ENCODE results near the gene SYNJ2.
A peak's percentile ranks its signal among the peaks of the same experiment; 100 is the strongest.

Gene SYNJ2

GRCh38 chr6:158046201-158047126, 64.8 kb downstream of the SYNJ2 start:
- DNase-seq (ENCODE audit: low read depth), result no peak
- no peak overlapping the region for H3K4me3 ChIP-seq (ENCODE audit: low read length)
- no peak for TF ChIP-seq CTCF (IDR thresholded peaks at IDR 0.05; ENCODE audit: insufficient read depth, low read depth, low read length, missing control alignments)

GRCh38 chr6:158047127-158047518, 65.5 kb downstream of the SYNJ2 start:
- DNase-seq (ENCODE audit: low read depth), result no peak
- TF ChIP-seq CTCF (IDR thresholded peaks at IDR 0.05; ENCODE audit: insufficient read depth, low read depth, low read length, missing control alignments), result no peak
- H3K4me3 ChIP-seq (ENCODE audit: low read length), result no peak overlapping the region

- TF ChIP-seq CTCF (IDR thresholded peaks at IDR 0.05; ENCODE audit: insufficient read depth, low read depth, low read length, missing control alignments), result no peak
- no peak overlapping the region for H3K4me3 ChIP-seq (ENCODE audit: low read length)
- DNase-seq (ENCODE audit: low read depth), result no peak
Observed at GRCh38 chr6:158047563-158048323, 66.1 kb downstream of the SYNJ2 start.

- no peak for DNase-seq (ENCODE audit: low read depth)
- no peak for TF ChIP-seq CTCF (IDR thresholded peaks at IDR 0.05; ENCODE audit: insufficient read depth, low read depth, low read length, missing control alignments)
- no peak overlapping the region for H3K4me3 ChIP-seq (ENCODE audit: low read length)
Observed at GRCh38 chr6:158048589-158048988, 66.9 kb downstream of the SYNJ2 start.

GRCh38 chr6:158049055-158050028, 67.7 kb downstream of the SYNJ2 start:
- peak; percentile 81 for DNase-seq (ENCODE audit: low read depth)
- H3K4me3 ChIP-seq (ENCODE audit: low read length), result no peak overlapping the region
- TF ChIP-seq CTCF (IDR thresholded peaks at IDR 0.05; ENCODE audit: insufficient read depth, low read depth, low read length, missing control alignments), result no peak

- no peak for DNase-seq (ENCODE audit: low read depth)
- TF ChIP-seq CTCF (IDR thresholded peaks at IDR 0.05; ENCODE audit: insufficient read depth, low read depth, low read length, missing control alignments), result no peak
- H3K4me3 ChIP-seq (ENCODE audit: low read length), result no peak overlapping the region
Observed at GRCh38 chr6:158050107-158050735, 68.6 kb downstream of the SYNJ2 start.
